ENCODE data around the gene ZNF280C.

DNA sequence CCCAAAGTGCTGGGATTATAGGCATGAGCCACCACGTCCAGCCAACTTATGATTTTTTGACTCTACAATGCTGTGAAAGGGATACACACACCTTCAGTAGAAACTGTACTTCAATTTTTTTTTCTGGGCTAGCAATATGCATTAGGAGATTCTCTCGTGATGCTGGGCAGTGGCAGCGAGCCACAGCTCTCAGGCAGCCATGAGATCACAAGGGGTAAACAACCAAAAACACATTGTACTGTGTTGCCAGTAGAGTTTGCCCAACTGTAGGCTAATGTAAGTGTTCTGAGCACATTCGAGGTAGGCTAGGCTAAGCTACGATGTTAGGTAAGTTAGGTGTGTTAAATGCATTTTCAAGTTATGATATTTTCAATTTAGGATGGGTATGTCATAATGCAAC, 71.2 kb downstream of the ZNF280C start:
- TF ChIP-seq, protein P1, sequence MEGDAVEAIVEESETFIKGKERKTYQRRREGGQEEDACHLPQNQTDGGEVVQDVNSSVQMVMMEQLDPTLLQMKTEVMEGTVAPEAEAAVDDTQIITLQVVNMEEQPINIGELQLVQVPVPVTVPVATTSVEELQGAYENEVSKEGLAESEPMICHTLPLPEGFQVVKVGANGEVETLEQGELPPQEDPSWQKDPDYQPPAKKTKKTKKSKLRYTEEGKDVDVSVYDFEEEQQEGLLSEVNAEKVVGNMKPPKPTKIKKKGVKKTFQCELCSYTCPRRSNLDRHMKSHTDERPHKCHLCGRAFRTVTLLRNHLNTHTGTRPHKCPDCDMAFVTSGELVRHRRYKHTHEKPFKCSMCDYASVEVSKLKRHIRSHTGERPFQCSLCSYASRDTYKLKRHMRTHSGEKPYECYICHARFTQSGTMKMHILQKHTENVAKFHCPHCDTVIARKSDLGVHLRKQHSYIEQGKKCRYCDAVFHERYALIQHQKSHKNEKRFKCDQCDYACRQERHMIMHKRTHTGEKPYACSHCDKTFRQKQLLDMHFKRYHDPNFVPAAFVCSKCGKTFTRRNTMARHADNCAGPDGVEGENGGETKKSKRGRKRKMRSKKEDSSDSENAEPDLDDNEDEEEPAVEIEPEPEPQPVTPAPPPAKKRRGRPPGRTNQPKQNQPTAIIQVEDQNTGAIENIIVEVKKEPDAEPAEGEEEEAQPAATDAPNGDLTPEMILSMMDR (IDR thresholded peaks at IDR 0.05): no peak
- TF ChIP-seq POLR2A (IDR thresholded peaks at IDR 0.05) (no peak), EP300 (IDR thresholded peaks at IDR 0.05) (no peak)

All from ovary (tissue), 3 donors.